ENCODE results near the gene PSMG1.
A peak's percentile ranks its signal among the peaks of the same experiment; 100 is the strongest.
"Not testable (repeated sequence)": the region's sequence is repeated elsewhere in the genome, so short reads cannot be mapped to it uniquely, and the experiment has no call there.

The PSMG1 gene

DNA sequence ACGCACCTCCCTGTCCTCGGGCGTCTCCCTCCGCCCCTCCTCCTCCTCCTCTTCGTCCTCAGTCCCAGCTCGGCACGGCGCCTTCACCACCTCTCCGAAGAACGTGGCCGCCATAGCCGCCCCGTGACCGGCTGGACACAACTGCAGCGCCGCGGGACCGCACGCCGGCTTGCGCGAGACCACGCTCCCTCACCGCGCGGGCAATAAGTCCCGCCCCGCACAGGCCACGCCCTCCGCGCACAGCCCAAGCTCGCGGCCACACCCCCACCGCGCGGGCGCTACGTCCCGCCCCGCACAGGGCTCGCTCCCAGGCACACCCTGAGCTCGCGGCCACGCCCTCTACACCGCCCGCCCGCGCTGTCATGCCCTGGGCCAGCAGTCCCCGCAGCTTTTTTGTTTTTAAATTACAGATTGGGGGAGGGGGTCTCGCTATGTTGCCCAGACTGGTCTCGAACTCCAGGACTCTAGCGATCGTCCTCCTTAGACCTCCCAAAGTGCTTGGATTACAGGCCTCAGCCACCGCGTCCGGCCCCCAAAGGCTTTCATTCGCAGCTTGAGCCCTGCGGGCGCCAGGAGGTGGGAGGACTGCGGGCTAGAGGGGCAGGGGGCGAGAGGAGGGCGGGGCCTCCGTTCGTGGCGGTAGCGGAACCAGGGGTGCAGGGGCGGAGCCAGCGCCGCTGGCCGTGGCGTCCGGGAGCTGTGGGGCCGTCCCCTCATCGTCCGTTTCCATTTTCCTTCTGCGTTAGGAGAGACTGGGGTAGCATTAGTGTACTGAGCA lies at the start of gene PSMG1:
Gene PSMG1, minus strand, starts transcription at position 180 of the 778 bp plus-strand sequence. Its CDS starts 66 bp downstream, at position 114.
- DNase-seq, result peak; percentile 94

GRCh38 chr21:39232861-39233291 lies 49.6 kb upstream of the PSMG1 start:
- DNase-seq, result no peak

DNA sequence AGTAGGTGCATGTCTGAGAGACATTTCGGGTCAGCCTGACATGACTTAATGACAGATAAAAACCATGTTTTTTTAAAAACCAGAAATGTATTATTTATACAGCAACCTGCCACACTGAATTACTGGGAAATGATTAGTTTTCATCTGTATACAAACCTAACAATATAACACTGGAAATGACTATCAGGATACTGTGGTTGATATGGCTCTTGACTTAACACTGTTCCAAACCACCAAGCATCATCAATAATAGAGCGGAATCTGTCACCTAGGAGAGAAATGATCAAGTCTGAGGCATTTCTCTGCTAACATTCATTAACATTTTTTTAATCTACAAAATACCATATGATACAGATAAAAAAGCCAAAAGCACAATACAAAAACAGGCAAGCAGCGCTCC lies 41.7 kb upstream of the PSMG1 start:
- DNase-seq, result no peak

GRCh38 chr21:39221997-39222486 lies 38.8 kb upstream of the PSMG1 start:
- DNase-seq, result no peak

DNA sequence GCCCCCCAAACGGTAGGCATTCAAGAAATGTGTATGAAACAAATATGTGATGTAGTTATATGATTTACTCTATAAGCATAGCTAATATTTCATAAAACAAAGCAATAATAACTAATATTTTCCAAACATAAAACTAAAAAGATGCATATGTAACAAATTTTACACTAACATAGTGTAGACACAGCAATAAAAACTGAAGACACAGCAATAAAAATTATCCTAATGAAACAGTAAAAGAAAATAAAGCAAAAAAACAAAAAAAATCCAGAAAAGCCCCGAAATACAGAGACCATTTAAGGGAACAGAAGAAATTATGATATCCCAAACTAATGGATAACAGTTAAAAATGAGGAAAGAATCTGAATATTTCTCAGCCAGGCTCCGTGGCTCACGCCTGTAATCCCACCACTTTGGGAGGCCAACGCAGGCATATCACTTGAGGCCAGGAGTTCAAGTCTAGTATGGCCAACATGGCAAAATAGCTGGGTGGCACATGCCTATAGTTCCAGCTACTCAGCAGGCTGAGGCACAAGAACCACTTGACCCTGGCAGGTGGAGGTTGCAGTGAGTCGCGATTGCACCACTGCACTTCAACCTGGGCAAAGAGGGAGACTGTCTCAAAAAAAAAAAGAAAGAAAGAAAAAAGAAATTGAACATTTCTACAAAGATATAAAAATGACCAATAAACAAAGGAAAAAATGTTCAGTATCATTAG lies 38.2 kb upstream of the PSMG1 start:
- DNase-seq, result no peak

- not testable (repeated sequence) for DNase-seq
Observed at GRCh38 chr21:39220875-39221274, 37.6 kb upstream of the PSMG1 start.

DNA sequence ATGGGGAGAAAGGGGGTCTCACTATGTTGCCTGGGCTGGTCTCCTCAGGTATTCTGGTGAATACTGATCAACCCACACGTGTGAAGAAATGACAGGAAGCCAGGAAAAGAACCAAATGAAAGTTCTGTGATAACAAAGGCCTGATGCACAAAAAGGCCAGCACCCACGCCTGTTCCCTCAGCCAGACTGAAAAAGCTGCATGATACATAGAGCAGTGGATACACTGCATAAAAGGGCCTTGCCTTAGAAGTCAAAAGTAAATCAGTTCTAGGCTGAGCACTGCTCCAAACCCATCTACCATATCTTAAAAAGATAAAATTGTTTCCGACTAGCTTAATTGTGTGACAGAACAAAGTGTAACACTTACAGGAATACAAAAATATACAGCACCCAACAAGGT lies 36.9 kb upstream of the PSMG1 start:
- DNase-seq, result no peak

- DNase-seq, result no peak
Observed at GRCh38 chr21:39218082-39218409, 34.8 kb upstream of the PSMG1 start.

- DNase-seq, result no peak
Observed at GRCh38 chr21:39217356-39218081, 34.3 kb upstream of the PSMG1 start.

DNA sequence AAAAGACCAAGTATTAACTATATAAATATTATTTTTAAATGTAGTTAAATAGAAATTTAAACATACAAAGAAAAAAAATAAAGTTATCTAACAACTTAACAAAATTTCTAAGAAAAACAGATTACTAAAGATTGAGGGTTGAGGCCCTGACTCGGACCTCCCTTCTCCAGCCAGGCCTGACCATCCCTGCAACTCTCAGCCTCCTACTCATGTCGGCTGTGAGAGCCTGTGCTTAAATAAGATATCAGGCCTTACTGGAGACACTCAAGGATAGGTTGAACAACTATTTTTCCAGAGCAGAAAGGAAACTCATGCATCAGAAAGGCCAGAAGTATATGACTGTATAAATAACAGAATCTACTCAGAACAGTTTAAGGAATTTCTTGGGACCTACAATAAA lies 33.0 kb upstream of the PSMG1 start:
- no peak for DNase-seq

GRCh38 chr21:39215078-39215477 lies 31.8 kb upstream of the PSMG1 start:
- no peak for DNase-seq

- DNase-seq, result no peak
Observed at GRCh38 chr21:39209334-39209688, 26.1 kb upstream of the PSMG1 start.

- DNase-seq, result no peak
Observed at GRCh38 chr21:39208624-39209333, 25.5 kb upstream of the PSMG1 start.

GRCh38 chr21:39204134-39204533 lies 20.9 kb upstream of the PSMG1 start:
- no peak for DNase-seq

GRCh38 chr21:39198800-39199199 lies 15.5 kb upstream of the PSMG1 start:
- DNase-seq, result peak; percentile 12

DNA sequence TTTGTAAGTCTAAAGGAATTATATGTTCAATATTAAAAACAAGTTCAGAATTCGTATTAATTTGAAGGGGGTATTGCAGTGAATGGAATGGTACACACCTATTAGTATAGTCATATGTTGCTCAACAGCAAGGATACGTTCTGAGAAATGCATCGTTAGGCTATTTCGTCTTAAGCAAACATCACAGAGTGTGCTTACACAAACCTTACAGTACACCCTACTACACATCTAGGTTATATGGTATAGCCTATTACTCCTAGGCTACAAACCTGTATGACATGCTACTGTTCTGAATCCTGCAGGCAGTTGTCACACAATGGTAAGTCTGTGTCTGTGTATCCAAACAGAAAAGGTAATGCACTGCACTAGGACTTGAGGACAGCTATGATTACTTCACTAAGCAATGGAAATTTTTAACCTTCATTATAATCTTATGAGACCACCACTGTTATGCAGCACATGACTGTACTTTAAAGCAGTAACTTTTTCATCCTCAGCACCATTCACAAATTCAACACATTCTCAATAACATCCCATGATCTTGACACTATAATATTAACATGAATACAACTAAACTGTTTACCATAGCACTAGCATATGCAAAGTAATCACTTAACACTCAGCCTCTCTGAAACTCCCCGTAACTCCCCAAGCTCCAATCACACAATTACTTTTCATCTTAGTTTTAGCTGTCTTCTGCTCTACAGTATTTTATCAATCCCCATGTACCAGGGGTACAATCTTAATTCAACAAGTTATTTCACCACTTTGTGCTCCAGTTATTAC lies 14.4 kb upstream of the PSMG1 start:
- DNase-seq, result no peak

DNA sequence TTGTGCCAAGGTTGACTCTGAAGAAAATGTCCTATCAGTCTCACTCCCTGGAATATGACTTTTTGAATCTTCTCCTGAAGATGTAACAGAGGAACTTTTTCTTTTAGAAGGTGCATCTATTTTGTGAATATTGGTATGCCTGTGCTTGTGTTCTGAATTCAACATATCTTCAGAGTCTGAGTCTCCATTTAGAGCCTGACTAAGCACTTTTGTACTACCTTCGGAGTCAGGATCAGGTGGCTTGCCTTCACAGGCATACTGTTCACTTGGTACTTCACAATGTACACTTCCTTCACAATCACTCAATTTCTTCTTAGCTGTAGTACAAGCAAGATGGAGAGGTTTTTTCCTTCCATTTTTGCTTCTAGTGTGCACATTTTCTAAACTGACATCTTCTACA lies 13.6 kb upstream of the PSMG1 start:
- DNase-seq, result no peak

DNA sequence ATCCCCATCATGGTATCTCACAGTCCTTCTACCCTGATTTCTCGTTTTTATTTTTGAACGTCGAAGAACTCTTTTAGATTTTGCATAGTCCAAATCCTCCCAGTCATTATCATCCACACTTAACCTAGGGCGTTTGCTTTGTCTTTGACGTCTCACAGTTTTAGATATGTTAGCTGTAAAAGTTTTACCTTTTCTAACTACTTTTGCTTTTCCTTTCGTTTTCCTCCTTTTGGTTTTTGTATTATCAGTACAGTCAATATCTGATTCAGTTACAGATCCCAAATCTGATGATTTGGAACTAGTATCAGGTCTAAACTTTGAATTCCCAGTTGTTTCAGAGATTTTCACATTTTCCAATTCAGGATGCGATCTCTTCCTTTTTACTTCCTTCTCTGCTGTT lies 13.1 kb upstream of the PSMG1 start:
- no peak for DNase-seq

DNA sequence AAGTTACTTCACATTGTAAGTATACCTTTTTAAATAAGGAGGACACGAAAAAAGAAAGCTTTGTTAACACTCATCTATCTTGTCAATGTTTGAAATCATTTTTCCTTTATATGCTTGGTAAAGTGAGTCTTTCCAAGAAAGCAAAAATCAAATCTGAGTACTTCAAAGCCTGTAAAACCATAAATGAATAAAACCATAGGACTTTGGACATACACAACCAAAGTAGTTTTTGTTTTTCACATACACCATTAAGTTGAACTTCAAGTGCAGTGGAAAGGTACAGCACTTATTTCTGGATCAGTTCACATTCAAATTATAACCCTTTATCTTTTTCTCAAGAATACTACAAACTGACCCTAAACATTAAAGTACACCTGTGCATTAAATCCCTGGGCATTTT lies 10.1 kb upstream of the PSMG1 start:
- DNase-seq, result no peak

- DNase-seq, result peak; percentile 49
Observed at GRCh38 chr21:39189857-39190604, 6.8 kb upstream of the PSMG1 start.

- DNase-seq, result no peak
Observed at GRCh38 chr21:39188521-39189139, 5.4 kb upstream of the PSMG1 start.

Measured in EL (cell line).